ENCODE data around the gene SAT1. TPM values are rescaled to one million over a fixed set of nuclear protein-coding genes. Genes with fewer than 3 reads are reported as not detected.

SAT1 gene
- total RNA-seq, 1 experiment from 2014 or later: 55.2 TPM

- Histone ChIP-seq H2BK20ac (ENCODE audit: low read depth, low read length, poor library complexity, severe bottlenecking) (no peak overlapping the region), H4K91ac (ENCODE audit: insufficient read length, low read depth, low read length) (no peak overlapping the region), H4K8ac (replicated peaks; ENCODE audit: insufficient read length, low read depth, low read length) (no peak overlapping the region), H3K4me2 (ENCODE audit: insufficient read depth, insufficient read length, low read length) (no peak overlapping the region), H3K79me2 (ENCODE audit: insufficient read depth, low read length) (no peaks in the 10 kb centered on the region), H3K23me2 (ENCODE audit: insufficient read length, low read depth, low read length, poor library complexity, severe bottlenecking) (no peaks in the 10 kb centered on the region), H3K9ac (ENCODE audit: extremely low read depth, insufficient read length, low read length) (no peak overlapping the region), H3K4me1 (ENCODE audit: insufficient read depth, low read length) (no peaks in the 10 kb centered on the region), H4K20me1 (ENCODE audit: control insufficient read depth, insufficient read depth, insufficient read length) (no peaks in the 10 kb centered on the region), H2BK12ac (ENCODE audit: insufficient read length, low read depth, low read length) (no peak overlapping the region), H2BK120ac (ENCODE audit: low read depth, low read length, poor library complexity, severe bottlenecking) (no peak overlapping the region), H3K79me1 (ENCODE audit: insufficient read depth, low read depth, low read length, poor library complexity, severe bottlenecking) (no peaks in the 10 kb centered on the region), H3K9me3 (ENCODE audit: control insufficient read depth, low read depth, low read length) (no peaks in the 10 kb centered on the region), H3K27ac (ENCODE audit: insufficient read length, low read depth, low read length) (no peak overlapping the region), H3K23ac (ENCODE audit: insufficient read length, low read depth, low read length) (no peak overlapping the region), H2BK15ac (ENCODE audit: low read depth, low read length) (no peak overlapping the region), H3K56ac (ENCODE audit: insufficient read length, low read depth, low read length) (no peak overlapping the region), H3K4ac (ENCODE audit: low read depth, low read length) (no peak overlapping the region), H3K27me3 (ENCODE audit: insufficient read depth, low read length) (no peaks in the 10 kb centered on the region), H4K5ac (ENCODE audit: insufficient read length, low read depth, low read length) (no peak overlapping the region), H3T11ph (ENCODE audit: low read length) (no peak overlapping the region), H2BK5ac (ENCODE audit: insufficient read length, low read length) (no peak overlapping the region), H2AFZ (ENCODE audit: low read length) (no peak overlapping the region), H3K14ac (ENCODE audit: insufficient read depth, low read length) (no peak overlapping the region), H2AK5ac (ENCODE audit: insufficient read length, low read length) (no peak overlapping the region), H3K18ac (ENCODE audit: insufficient read length, low read depth, low read length) (no peak overlapping the region)
- H3K4me1 Mint-ChIP-seq: peaks cover 0 to 3% of the 10 kb centered on the region in 2 experiments; a peak in 1 of 4 replicates
- TF ChIP-seq CTCF (conservative IDR thresholded peaks at IDR 0.05): peak; percentile 87
- DNase-seq: peak; percentile 64
- no peaks in the 10 kb centered on the region for H3K36me3 Mint-ChIP-seq (ENCODE audit: insufficient read depth in 1 of 3, low read depth in 3 of 3)
- no peaks in the 10 kb centered on the region for H3K27me3 Mint-ChIP-seq (ENCODE audit: low read depth)
- H3K27ac Mint-ChIP-seq: no peak overlapping the region
- H3K4me3 Mint-ChIP-seq: no peak overlapping the region
- no CpG with 5 or more reads among the region's 4 CpGs for WGBS (ENCODE audit: extremely low coverage, insufficient read length, low lambda C conversion rate)
- H3K9me3 Mint-ChIP-seq: no peaks in the 10 kb centered on the region
Measured at GRCh38 chrX:23756165-23756564, 26.8 kb upstream of the SAT1 start.

Measured in H9 (cell line).